WTC11 (cell line): ENCODE measurements around the gene RNF43. TPM values are rescaled to one million over a fixed set of nuclear protein-coding genes. Genes with fewer than 3 reads are reported as not detected.

Experiments
- ATAC-seq: fragments of 200-7000 bp; cut with Tn5 transposase; 2 replicates; pipeline ENCODE4 v1.10.0; 2021; ENCODE audit warnings: mild to moderate bottlenecking, moderate library complexity
- CTCF ChIA-PET: fragments of 300-600 bp; sonication (Branson Sonifier 250); formaldehyde crosslinking; loops from one replicate; lab custom pipeline; 2021; ENCODE audit warnings: antibody characterized with exemption; lab: Charles Lee
- POLR2A ChIA-PET: fragments of 350-600 bp; sonication (Branson Sonifier 250); formaldehyde crosslinking; loops from one replicate; lab custom pipeline; 2021; ENCODE audit warnings: antibody characterized with exemption; lab: Charles Lee
- DNase-seq: peaks from one replicate; pipeline ENCODE4 v3.0.0; 2021; ENCODE audit warnings: low spot score
- H3K27ac Mint-ChIP-seq: 2 replicates; pipeline ENCODE4 v1.8.0; 2021; ENCODE audit warnings: mixed read lengths
- H3K27me3 Mint-ChIP-seq: 2 replicates; pipeline ENCODE4 v1.8.0; 2021; ENCODE audit warnings: low read depth, mild to moderate bottlenecking, moderate library complexity, mixed read lengths
- H3K36me3 Mint-ChIP-seq: 2 replicates; pipeline ENCODE4 v1.8.0; 2021; ENCODE audit warnings: mixed read lengths
- H3K4me1 Mint-ChIP-seq: 2 replicates; pipeline ENCODE4 v1.8.0; 2022; ENCODE audit warnings: mixed read lengths
- H3K4me3 Mint-ChIP-seq: 2 replicates; pipeline ENCODE4 v1.8.0; 2021; ENCODE audit warnings: mild to moderate bottlenecking, moderate library complexity, mixed read lengths
- H3K9me3 Mint-ChIP-seq: 2 replicates; pipeline ENCODE4 v1.8.0; 2021; ENCODE audit warnings: mixed read lengths
- AR ChIP-seq: fragments of 250-450 bp; sonication (Bioruptor Pico); IDR thresholded peaks from 2 replicates; pipeline ENCODE4 v1.9.0; 2021; ENCODE audit warnings: mild to moderate bottlenecking
- ATF2 ChIP-seq: sonication (generic); formaldehyde crosslinking; IDR thresholded peaks from 2 replicates; pipeline ENCODE4 v1.8.1; 2022; ENCODE audit warnings: low read depth, missing genetic modification reagents, borderline replicate concordance
- ATF6 ChIP-seq: sonication (generic); formaldehyde crosslinking; IDR thresholded peaks from 2 replicates; pipeline ENCODE4 v1.8.1; 2023; ENCODE audit warnings: mild to moderate bottlenecking, missing genetic modification reagents
- CBFB ChIP-seq: sonication (generic); formaldehyde crosslinking; IDR thresholded peaks from 2 replicates; pipeline ENCODE4 v1.8.1; 2022; ENCODE audit warnings: mild to moderate bottlenecking, low read depth, missing genetic modification reagents
- CREB1 ChIP-seq: sonication (generic); formaldehyde crosslinking; IDR thresholded peaks from 2 replicates; pipeline ENCODE4 v1.8.0; 2023; ENCODE audit warnings: mild to moderate bottlenecking, missing genetic modification reagents
- CREM ChIP-seq: sonication (generic); formaldehyde crosslinking; IDR thresholded peaks from 2 replicates; pipeline ENCODE4 v1.8.1; 2022; ENCODE audit warnings: mild to moderate bottlenecking, missing genetic modification reagents, moderate library complexity
- GABPB1 ChIP-seq: sonication (generic); formaldehyde crosslinking; IDR thresholded peaks from 2 replicates; pipeline ENCODE4 v1.8.1; 2023; ENCODE audit warnings: mild to moderate bottlenecking, missing genetic modification reagents
- HMGA2 ChIP-seq: fragments of 250-450 bp; sonication (Bioruptor Pico); IDR thresholded peaks from 2 replicates; pipeline ENCODE4 v1.4.0; 2021; ENCODE audit warnings: mild to moderate bottlenecking, moderate library complexity
- KAT7 ChIP-seq: sonication (generic); formaldehyde crosslinking; IDR thresholded peaks from 2 replicates; pipeline ENCODE4 v1.8.1; 2023; ENCODE audit warnings: missing genetic modification reagents, mild to moderate bottlenecking, borderline replicate concordance
- MXD4 ChIP-seq: fragments of 250-450 bp; sonication (Bioruptor Pico); IDR thresholded peaks from 2 replicates; pipeline ENCODE4 v1.8.0; 2021; ENCODE audit warnings: mild to moderate bottlenecking, moderate library complexity, borderline replicate concordance
- NR2C2 ChIP-seq: sonication (generic); formaldehyde crosslinking; IDR thresholded peaks from 2 replicates; pipeline ENCODE4 v1.8.0; 2022; ENCODE audit warnings: mild to moderate bottlenecking, missing genetic modification reagents
- SMAD4 ChIP-seq: sonication (generic); formaldehyde crosslinking; IDR thresholded peaks from 2 replicates; pipeline ENCODE4 v1.8.0; 2022; ENCODE audit warnings: mild to moderate bottlenecking, missing genetic modification reagents
- SOX15 ChIP-seq: fragments of 250-450 bp; sonication (Bioruptor Pico); IDR thresholded peaks from 2 replicates; pipeline ENCODE4 v1.9.0; 2021; ENCODE audit warnings: mild to moderate bottlenecking
- STAT6 ChIP-seq: sonication (generic); formaldehyde crosslinking; conservative IDR thresholded peaks from 2 replicates; pipeline ENCODE4 v1.8.1; 2023; ENCODE audit warnings: mild to moderate bottlenecking, low read depth, missing genetic modification reagents, moderate library complexity
- ZSCAN18 ChIP-seq: fragments of 250-450 bp; sonication (Bioruptor Pico); IDR thresholded peaks from 2 replicates; pipeline ENCODE4 v2.1.2; 2022; ENCODE audit warnings: mild to moderate bottlenecking, moderate library complexity
- total RNA-seq: library from RNA; stranded (reverse); gene quantifications from 3 replicates; pipeline ENCODE4 v1.2.3, GENCODE V29; 2021
- TF ChIP-seq, protein P1 (sequence below): sonication (generic); formaldehyde crosslinking; IDR thresholded peaks from 2 replicates; pipeline ENCODE4 v1.8.0; 2022; ENCODE audit warnings: mild to moderate bottlenecking, missing genetic modification reagents
- TF ChIP-seq, protein P2 (sequence below): sonication (generic); formaldehyde crosslinking; IDR thresholded peaks from 2 replicates; pipeline ENCODE4 v1.8.0; 2022; ENCODE audit warnings: mild to moderate bottlenecking, missing genetic modification reagents
- TF ChIP-seq, protein P3 (sequence below): sonication (generic); formaldehyde crosslinking; IDR thresholded peaks from 2 replicates; pipeline ENCODE4 v1.8.1; 2023; ENCODE audit warnings: mild to moderate bottlenecking, missing genetic modification reagents, borderline replicate concordance

Gene RNF43
- total RNA-seq, 1 experiment from 2014 or later, result 3.6 TPM

DNA sequence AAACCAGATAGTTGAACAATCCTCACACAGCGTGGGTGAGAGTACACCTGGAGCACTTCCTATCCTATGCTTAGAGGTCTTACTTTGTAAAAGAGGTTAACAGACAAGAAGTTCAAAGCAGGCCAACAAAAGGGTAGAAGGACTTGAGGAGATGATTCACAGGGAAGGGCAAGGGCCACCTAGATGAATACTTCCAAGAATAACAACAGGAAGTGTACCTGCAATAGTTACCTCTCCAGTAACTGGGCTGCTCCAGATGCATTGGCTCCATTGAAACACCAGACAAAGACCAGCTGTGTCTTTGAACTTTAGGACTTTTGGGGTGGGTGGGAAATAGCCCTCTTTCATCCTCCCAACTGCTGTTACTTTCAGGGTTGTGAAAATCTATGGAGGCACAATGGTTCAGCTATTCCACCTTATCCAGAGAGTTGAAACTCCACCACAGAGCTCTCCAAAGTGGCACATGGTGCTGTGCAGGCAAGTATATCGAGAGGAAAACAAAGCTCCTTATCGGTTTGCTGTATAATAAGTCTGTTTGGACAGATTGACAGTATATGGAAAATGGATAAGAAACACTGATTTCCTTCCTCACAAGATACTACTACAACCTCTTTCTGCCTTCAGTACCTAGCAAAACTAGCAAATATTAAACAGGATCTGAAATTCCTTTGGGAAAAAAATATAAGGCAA, 22.7 kb downstream of the RNF43 start:
- peaks cover 72% of the 10 kb centered on the region for H3K27me3 Mint-ChIP-seq
- DNase-seq (no peak), ATAC-seq (no peak; the same call in 1 of the 2 replicates)
- H3K4me3 Mint-ChIP-seq, result no peak overlapping the region
- no peaks in the 10 kb centered on the region for H3K36me3 Mint-ChIP-seq
- CTCF ChIA-PET, result interaction anchor here (0.9 to 1.2 kb wide), 2 partner anchors 16 to 23 kb away, joined by 3 to 4 read pairs; partner anchors contain the start of gene RNF43
- POLR2A ChIA-PET, result no interaction called here
- H3K27ac Mint-ChIP-seq, result no peak overlapping the region
- H3K9me3 Mint-ChIP-seq, result no peaks in the 10 kb centered on the region
- no peak for TF ChIP-seq CREM (CRISPR knock-in tag)
- no peak for TF ChIP-seq ATF6 (CRISPR knock-in tag)
- no peak for TF ChIP-seq CBFB (CRISPR knock-in tag)
- TF ChIP-seq CREB1 (CRISPR knock-in tag), result no peak
- TF ChIP-seq MXD4 (CRISPR knock-in tag), result no peak
- no peak for TF ChIP-seq AR (CRISPR knock-in tag)
- TF ChIP-seq ZSCAN18 (CRISPR knock-in tag), result no peak
- no peak for TF ChIP-seq GABPB1 (CRISPR knock-in tag)
- no peak for TF ChIP-seq NR2C2
- no peak for TF ChIP-seq ATF2 (CRISPR knock-in tag)
- TF ChIP-seq STAT6 (CRISPR knock-in tag), result no peak
- TF ChIP-seq, protein P1, sequence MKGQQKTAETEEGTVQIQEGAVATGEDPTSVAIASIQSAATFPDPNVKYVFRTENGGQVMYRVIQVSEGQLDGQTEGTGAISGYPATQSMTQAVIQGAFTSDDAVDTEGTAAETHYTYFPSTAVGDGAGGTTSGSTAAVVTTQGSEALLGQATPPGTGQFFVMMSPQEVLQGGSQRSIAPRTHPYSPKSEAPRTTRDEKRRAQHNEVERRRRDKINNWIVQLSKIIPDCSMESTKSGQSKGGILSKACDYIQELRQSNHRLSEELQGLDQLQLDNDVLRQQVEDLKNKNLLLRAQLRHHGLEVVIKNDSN, result no peak
- TF ChIP-seq SOX15 (CRISPR knock-in tag), result no peak
- TF ChIP-seq, protein P2, sequence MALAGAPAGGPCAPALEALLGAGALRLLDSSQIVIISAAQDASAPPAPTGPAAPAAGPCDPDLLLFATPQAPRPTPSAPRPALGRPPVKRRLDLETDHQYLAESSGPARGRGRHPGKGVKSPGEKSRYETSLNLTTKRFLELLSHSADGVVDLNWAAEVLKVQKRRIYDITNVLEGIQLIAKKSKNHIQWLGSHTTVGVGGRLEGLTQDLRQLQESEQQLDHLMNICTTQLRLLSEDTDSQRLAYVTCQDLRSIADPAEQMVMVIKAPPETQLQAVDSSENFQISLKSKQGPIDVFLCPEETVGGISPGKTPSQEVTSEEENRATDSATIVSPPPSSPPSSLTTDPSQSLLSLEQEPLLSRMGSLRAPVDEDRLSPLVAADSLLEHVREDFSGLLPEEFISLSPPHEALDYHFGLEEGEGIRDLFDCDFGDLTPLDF, result no peak
- no peak for TF ChIP-seq SMAD4 (CRISPR knock-in tag)
- TF ChIP-seq, protein P3, sequence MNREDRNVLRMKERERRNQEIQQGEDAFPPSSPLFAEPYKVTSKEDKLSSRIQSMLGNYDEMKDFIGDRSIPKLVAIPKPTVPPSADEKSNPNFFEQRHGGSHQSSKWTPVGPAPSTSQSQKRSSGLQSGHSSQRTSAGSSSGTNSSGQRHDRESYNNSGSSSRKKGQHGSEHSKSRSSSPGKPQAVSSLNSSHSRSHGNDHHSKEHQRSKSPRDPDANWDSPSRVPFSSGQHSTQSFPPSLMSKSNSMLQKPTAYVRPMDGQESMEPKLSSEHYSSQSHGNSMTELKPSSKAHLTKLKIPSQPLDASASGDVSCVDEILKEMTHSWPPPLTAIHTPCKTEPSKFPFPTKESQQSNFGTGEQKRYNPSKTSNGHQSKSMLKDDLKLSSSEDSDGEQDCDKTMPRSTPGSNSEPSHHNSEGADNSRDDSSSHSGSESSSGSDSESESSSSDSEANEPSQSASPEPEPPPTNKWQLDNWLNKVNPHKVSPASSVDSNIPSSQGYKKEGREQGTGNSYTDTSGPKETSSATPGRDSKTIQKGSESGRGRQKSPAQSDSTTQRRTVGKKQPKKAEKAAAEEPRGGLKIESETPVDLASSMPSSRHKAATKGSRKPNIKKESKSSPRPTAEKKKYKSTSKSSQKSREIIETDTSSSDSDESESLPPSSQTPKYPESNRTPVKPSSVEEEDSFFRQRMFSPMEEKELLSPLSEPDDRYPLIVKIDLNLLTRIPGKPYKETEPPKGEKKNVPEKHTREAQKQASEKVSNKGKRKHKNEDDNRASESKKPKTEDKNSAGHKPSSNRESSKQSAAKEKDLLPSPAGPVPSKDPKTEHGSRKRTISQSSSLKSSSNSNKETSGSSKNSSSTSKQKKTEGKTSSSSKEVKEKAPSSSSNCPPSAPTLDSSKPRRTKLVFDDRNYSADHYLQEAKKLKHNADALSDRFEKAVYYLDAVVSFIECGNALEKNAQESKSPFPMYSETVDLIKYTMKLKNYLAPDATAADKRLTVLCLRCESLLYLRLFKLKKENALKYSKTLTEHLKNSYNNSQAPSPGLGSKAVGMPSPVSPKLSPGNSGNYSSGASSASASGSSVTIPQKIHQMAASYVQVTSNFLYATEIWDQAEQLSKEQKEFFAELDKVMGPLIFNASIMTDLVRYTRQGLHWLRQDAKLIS (CRISPR knock-in tag), result no peak
- TF ChIP-seq HMGA2 (CRISPR knock-in tag), result no peak
- no peak for TF ChIP-seq KAT7 (CRISPR knock-in tag)
- TF ChIP-seq, all 79 proteins: peak for 0
- H3K4me1 Mint-ChIP-seq, result peaks cover 44% of the 10 kb centered on the region
